A172 (cell line): ENCODE data around the gene DENND1A. TPM values are rescaled to one million over a fixed set of nuclear protein-coding genes. Genes with fewer than 3 reads are reported as not detected.

Source experiments
- DNase-seq: peaks from one replicate; pipeline ENCODE4 v3.0.0-alpha.2; 2015; ENCODE audit warnings: low spot score
- total RNA-seq: library from RNA; depleted of rRNA; stranded (reverse); fragments of >200 nt; shearing (Covaris generic); gene quantifications from 2 replicates; pipeline ENCODE4 v1.2.3, GENCODE V29; 2014

The DENND1A gene
- total RNA-seq, 1 experiment from 2014 or later, result 30.8 TPM

DNA sequence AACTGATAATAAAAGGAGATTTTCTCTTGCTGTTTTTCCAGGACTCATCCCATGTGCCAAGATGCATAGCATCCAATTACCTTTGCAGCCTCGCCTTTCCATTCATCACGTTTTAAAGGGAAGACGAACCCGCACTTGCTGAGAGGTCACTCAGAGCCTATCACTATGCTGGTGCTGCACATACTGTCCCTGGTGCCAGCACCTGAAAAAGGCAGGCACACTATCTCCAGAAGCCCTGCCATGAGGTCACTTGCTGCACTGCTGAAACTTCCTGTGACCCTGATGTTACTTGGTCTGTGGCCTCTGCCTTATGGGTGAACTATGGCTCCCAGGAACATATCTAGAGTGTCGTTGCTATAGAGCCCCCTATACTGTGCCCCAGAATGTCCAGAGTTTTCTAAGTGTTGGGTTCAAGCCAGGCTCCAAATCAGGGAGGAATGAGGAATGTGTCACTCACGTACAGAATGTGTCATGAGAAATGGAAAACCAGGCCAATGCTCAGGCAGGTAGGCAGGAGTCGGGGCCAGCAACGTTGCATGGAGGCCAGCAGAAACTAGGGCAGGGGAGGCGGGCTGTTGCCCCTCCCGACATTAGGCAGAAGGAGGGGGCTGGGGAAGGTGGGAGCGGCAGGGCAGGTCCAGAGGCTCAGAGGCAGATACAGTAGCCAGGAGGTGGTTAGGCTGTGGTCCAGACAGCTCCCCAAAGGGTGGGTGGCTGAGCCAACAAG, 311.8 kb downstream of the DENND1A start:
- no peak for DNase-seq

DNA sequence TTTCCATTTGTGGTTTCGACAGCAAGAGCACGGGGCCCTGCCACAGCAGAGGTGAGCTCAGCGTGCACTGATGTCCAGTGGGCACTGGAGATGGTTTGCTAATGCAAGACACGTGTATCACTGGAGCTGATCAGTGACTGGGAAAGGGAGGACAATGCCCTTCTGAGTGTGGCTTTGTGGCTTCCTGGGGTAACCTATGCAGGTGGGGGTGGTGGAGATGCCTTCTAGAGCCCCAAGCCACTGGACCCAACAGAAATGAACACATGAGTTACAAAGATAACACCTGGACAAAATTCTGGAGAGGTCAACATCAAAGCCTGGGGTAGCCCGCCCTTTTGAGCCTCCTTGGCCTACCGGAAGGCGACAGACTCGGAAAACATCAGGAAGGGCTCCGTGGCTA, 312.6 kb downstream of the DENND1A start:
- DNase-seq, result no peak

DNA sequence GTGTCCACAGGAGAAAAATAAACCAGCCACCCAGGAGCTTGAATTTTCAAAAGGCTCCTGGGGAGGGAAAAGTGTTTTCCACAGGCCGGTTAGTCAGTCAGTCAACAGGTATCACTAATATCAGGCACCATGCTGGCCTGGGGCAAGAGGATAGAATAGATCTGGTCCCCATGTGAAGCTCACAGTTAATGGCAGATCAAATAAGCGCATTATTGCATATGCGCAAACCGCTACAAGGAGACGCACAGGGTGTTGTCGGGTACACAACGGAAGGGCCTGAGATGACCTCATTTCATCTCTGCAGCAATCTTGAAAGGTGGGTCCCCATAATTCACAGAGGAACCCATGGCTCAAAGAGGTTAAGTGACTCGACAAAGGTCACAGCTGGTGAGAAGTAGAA, 313.2 kb downstream of the DENND1A start:
- no peak for DNase-seq

DNA sequence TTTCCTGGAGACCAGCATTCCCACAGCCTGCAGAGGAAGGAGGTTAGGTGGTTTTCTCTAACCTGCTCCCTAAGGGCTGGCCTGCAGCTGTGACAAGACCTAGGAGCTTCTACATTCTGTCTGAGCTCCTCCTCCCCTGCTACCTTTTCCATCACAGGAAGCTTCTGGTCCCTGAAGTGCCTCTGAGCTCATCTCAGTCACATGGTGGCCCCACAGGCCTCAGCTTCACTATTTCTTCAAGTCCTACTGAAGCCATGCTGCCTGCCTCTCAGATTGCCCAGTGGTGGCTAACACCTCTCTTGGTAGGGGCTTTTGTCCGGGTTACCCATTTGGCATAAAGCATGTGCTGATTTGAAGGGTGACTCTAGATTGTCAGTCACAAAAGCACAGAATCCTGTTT, 314.5 kb downstream of the DENND1A start:
- peak; percentile 4 for DNase-seq

GRCh38 chr9:123614306-123615263, 315.3 kb downstream of the DENND1A start:
- DNase-seq, result no peak

GRCh38 chr9:123611226-123611625, 318.7 kb downstream of the DENND1A start:
- no peak for DNase-seq

GRCh38 chr9:123609844-123610243, 320.1 kb downstream of the DENND1A start:
- DNase-seq, result no peak

GRCh38 chr9:123608104-123608503, 321.8 kb downstream of the DENND1A start:
- DNase-seq, result no peak

DNA sequence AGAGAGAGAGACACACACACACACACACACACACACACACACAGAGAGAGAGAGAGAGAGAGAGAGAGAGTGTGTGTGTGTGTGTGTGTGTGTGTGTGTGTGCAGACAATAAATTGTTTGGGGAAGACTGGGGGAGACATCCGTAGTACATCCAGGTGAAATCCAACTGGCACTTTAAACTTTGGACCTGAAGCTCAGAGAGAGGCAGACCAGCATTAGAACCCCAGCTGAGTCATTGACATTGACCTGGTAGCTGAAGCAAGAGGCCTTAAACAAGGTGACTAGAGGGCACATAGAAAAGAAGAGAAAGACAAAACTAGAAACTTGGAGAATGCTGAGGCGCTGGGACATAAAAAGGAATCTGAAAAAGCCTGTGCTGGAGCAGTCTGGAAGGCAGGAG, 322.4 kb downstream of the DENND1A start:
- no peak for DNase-seq

GRCh38 chr9:123606141-123606540, 323.8 kb downstream of the DENND1A start:
- no peak for DNase-seq

DNA sequence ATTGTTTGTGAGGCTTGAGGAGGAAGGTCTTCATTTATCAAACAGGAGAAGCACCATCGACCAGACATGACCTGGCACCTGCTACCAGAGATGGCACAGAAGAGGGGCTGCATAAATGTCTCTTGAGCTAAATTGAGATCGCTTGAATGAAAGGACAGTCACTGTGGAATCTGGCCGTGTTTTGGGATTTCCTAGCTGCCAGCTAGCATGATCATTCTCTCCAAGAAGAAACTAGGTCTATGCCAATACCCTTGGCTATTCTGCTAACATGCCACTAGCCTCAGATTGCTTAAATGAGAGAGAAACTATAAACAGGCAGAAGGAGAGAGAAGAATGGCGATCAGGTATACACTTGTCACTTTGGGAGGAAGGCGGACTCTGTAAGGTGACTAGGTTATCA, 324.6 kb downstream of the DENND1A start:
- DNase-seq, result no peak

DNA sequence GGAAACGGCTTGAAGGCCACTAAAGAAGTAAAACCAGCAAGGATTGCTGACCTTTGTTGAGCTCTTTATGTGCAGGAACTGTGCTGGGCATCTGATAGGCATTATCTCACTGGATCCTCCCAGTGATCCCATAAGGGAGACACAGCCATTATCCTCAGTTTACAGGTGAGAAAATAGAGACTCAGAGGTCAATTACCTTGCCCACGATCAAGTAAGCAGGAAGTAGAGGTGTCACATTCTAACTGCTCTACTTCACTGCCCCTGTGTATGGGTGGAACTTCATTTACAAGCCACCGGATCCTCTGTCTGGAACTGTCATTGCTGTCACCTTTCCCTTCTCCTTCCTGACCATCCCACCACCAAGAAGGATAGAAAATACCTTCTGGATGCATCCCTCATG, 325.1 kb downstream of the DENND1A start:
- no peak for DNase-seq

DNA sequence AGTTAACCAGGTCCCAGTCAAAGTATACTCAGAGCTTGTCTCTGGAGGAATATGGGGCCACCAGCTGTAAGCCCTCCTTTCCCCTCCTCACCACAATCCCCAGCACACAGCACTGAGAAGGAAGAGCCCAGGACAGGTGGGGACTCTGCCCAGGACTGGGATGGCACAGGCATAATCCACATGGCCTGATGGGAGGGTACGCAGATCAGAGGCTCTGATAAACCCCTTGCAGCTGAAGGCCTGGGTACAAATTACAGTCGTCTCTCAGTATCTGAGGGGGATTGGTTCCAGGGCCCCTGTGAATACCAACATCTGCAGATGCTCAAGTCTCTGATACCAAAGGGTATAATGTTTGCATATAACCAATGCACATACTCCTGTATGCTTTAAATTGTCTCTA, 328.1 kb downstream of the DENND1A start:
- no peak for DNase-seq

GRCh38 chr9:123599781-123600180, 330.1 kb downstream of the DENND1A start:
- no peak for DNase-seq

DNA sequence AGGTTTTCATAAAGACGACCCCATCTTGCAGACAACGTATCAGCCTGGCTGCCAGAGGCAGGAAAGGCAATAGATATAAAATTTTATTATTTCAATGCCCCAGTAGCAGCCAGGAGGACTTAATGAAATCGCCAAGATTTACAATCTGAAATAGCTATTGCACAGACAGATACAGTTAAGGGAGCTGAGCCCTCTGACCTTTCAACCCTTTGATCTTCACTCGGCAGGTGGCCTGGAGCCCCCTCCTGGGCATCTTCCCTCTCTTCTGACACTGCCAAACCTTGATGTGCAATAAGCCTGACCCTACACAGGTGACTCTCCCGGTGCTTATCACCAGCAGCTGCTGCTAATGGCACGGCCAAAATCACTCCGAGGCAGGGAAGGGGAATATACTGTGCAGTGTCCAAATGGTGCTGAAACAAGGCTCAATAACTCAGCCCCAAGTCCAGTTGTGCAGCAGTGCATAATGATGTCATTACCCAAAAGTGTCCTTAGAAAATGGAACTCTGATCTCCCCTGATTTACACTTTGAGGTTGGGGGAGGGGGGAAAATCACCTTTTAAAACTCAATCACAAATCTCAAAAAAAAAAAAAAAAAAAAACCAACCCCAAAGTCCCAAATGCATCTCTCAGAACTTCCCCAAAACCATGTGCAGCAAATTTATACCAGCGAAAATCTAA, 331.9 kb downstream of the DENND1A start:
- no peak for DNase-seq

- DNase-seq, result no peak
These were observed 332.9 kb downstream of the DENND1A start for GRCh38 chr9:123597048-123597447.

DNA sequence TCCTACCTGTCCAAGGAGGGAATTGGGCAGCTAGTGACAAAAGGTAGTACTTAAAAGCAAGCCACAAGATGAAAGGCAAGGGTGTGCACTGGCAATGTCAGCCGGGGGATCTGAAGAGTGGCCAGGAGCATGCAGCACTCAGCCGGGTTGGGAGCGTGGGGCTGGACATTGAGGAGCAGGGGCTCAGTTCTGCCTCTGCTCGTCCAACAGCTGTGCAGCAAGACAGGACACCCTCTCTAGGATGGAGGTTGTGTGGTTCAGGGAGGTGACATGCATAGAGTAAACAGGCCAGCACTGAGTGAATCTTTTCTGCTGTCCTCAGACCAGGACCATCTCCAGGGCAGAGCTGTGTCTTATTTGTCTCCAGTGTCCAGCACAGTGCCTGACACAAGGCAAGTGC, 338.6 kb downstream of the DENND1A start:
- DNase-seq, result no peak

- DNase-seq, result no peak
These were observed 339.4 kb downstream of the DENND1A start for GRCh38 chr9:123590499-123590898.

DNA sequence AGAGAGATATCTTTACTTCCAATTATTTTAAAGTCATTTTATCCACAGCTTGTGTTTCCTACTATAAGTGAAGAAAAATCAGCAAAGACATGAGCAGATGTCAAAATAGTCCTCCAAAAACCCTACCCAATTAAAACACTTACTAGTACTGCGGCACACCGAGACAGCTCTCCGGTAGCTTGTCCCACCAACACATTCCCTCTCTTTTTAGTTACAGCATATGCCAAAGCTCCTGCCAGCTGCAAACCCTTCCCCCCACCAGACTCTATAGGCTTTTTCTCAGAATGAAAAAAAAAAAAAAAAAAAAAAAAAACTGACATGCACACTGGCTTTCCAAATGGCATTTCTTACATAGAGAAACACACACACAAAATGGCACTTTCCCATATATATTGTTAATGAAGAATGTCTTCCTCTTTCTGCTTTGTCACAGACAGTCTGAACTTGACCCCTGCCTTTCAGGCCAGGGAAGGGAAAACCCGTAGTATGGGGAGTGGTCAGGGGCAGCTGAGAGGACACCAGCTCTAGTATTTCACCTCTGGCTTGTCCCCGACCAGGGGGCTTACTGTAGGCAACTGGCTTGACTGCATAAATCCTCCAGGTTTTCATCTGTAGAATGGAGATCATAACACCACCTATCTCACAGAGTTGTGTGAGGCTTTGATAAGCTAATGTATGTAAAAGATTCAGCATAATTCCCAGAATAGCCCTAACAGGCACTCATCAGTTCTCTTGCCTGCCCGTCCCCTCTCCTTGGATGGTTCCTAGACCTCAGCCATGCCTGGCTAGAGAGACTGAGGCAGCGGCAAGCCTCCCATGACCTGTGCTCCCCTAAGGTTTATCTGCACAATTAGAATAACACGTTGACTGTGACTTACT, 340.3 kb downstream of the DENND1A start:
- DNase-seq, result no peak

DNA sequence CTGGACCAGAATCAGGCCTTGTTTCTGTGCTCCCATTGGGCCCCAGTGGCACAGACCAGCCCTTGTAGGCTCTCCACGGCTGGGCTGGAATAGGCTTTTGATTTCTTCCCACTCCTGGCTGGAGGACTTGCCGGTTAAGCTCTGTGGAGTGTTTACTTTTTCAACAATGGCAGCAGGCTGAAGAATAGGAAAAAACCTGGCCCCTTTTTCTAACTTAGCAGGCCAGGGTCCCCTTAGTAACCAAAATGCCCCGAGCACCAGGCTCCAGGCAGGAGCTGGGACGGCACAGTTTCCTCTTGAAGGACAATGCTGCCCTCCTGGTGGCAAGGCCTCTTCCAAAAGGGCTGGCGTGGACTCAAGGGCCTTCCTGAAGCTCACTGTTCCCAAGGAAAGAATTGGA, 343.7 kb downstream of the DENND1A start:
- DNase-seq, result no peak
